Caco-2 (cell line): ENCODE data around the gene CCDC34. TPM values are rescaled to one million over a fixed set of nuclear protein-coding genes. Genes with fewer than 3 reads are reported as not detected.

ENCODE experiments used
- BruUV-seq: library from RNA; stranded (reverse); fragments of 400-500 nt; replicated peaks from 2 replicates; lab custom pipeline; 2021; lab: Mats Ljungman, UMichigan
- CTCF ChIA-PET: fragments of 300-600 bp; sonication (Branson Sonifier 250); formaldehyde crosslinking; loops from one replicate; lab custom pipeline; 2022; ENCODE audit warnings: antibody characterized with exemption; lab: Charles Lee
- POLR2A ChIA-PET: fragments of 300-600 bp; sonication (Branson Sonifier 250); formaldehyde crosslinking; loops from one replicate; lab custom pipeline; 2022; ENCODE audit warnings: antibody characterized with exemption; lab: Charles Lee
- DNase-seq, 2 experiments: peaks; one replicate each; pipeline versions ENCODE4 v3.0.0 to v3.0.0-alpha.2; 2020 to 2022
- H3K27me3 ChIP-seq: replicated peaks from 2 replicates; pipeline ENCODE4 v1.6.0; 2011; ENCODE audit warnings: low read length; ENCODE audit not compliant: control insufficient read depth, insufficient read depth
- H3K36me3 ChIP-seq: 2 replicates; pipeline ENCODE4 v1.5.1; 2011; ENCODE audit warnings: low read length; ENCODE audit not compliant: control insufficient read depth, insufficient read depth
- H3K4me1 ChIP-seq: fragments of 250-450 bp; sonication (Bioruptor Pico); 2 replicates; pipeline ENCODE4 v1.5.1; 2020; ENCODE audit warnings: mild to moderate bottlenecking
- H3K4me3 ChIP-seq: 2 replicates; pipeline ENCODE4 v1.5.1; 2011; ENCODE audit warnings: low read depth, mild to moderate bottlenecking, control low read depth, low read length
- H3K9me3 ChIP-seq: fragments of 250-450 bp; sonication (Bioruptor Pico); 2 replicates; pipeline ENCODE4 v1.5.1; 2020; ENCODE audit warnings: mild to moderate bottlenecking, moderate library complexity
- H3K27ac Mint-ChIP-seq: one replicate; pipeline ENCODE4 v1.8.0; 2022; ENCODE audit warnings: mixed read lengths; ENCODE audit not compliant: unreplicated experiment
- H3K27me3 Mint-ChIP-seq: one replicate; pipeline ENCODE4 v1.8.0; 2022; ENCODE audit warnings: mixed read lengths; ENCODE audit not compliant: insufficient read depth, unreplicated experiment
- H3K36me3 Mint-ChIP-seq: one replicate; pipeline ENCODE4 v1.8.0; 2022; ENCODE audit warnings: mild to moderate bottlenecking, mixed read lengths; ENCODE audit not compliant: insufficient read depth, unreplicated experiment
- H3K4me1 Mint-ChIP-seq: one replicate; pipeline ENCODE4 v1.8.0; 2022; ENCODE audit warnings: low read depth, mixed read lengths; ENCODE audit not compliant: unreplicated experiment
- H3K4me3 Mint-ChIP-seq: one replicate; pipeline ENCODE4 v1.8.0; 2022; ENCODE audit warnings: mild to moderate bottlenecking, moderate library complexity, mixed read lengths; ENCODE audit not compliant: unreplicated experiment
- H3K9me3 Mint-ChIP-seq: one replicate; pipeline ENCODE4 v1.8.0; 2022; ENCODE audit warnings: mixed read lengths; ENCODE audit not compliant: unreplicated experiment
- CTCF ChIP-seq, 2 experiments: fragments of 200-600 bp in 1 of 2; IDR thresholded peaks; 1 replicate in 1 of 2; 2 replicates in 1 of 2; pipeline versions ENCODE4 v1.5.1 to v1.8.0; 2011 to 2022; ENCODE audit warnings: antibody characterized with exemption in 1 of 2, control low read depth in 1 of 2, inconsistent platforms in 1 of 2, low read depth in 1 of 2, low read length in 1 of 2, mild to moderate bottlenecking in 1 of 2, moderate library complexity in 1 of 2; ENCODE audit not compliant: insufficient read depth in 1 of 2, severe bottlenecking in 1 of 2, unreplicated experiment in 1 of 2
- intact Hi-C: fragments of 100-400 bp; cut with micrococcal nuclease; formaldehyde crosslinking; loops from one replicate; pipeline ENCODE4 v1.10.0; 2022; ENCODE audit not compliant: unreplicated experiment
- total RNA-seq: library from RNA; stranded (reverse); gene quantifications from 2 replicates; pipeline ENCODE4 v1.2.3, GENCODE V29; 2022

CCDC34 gene
- total RNA-seq, 1 experiment from 2014 or later = 25.7 TPM

- Mint-ChIP-seq H3K27ac (no peak overlapping the region), H3K9me3 (no peaks in the 10 kb centered on the region), H3K36me3 (peaks cover 23% of the 10 kb centered on the region), H3K27me3 (no peaks in the 10 kb centered on the region), H3K4me1 (peaks cover 32% of the 10 kb centered on the region), H3K4me3 (no peak overlapping the region)
- TF ChIP-seq CTCF (IDR thresholded peaks at IDR 0.05; ENCODE audit: insufficient read depth in 1 of 2, low read depth in 1 of 2, low read length in 1 of 2, severe bottlenecking in 1 of 2, unreplicated experiment in 1 of 2) = no peak
- no peaks in the 10 kb centered on the region; the same call in 1 of the 2 replicates for H3K36me3 ChIP-seq
- intact Hi-C loops = no loop called here
- BruUV-seq = no TSS peak
- H3K4me1 ChIP-seq = no peaks in the 10 kb centered on the region
- no peak overlapping the region for H3K4me3 ChIP-seq
- no peaks in the 10 kb centered on the region for H3K9me3 ChIP-seq
- H3K27me3 ChIP-seq = no peaks in the 10 kb centered on the region
- ChIA-PET POLR2A (no interaction called here), CTCF (no interaction called here)
- DNase-seq = no peak
Measured at GRCh38 chr11:27381238-27381666, 18.2 kb upstream of the CCDC34 start.

GRCh38 chr11:27380771-27381170 lies 17.8 kb upstream of the CCDC34 start:
- H3K27me3 Mint-ChIP-seq = no peaks in the 10 kb centered on the region
- H3K9me3 ChIP-seq = no peaks in the 10 kb centered on the region
- DNase-seq = no peak
- H3K4me3 Mint-ChIP-seq = no peak overlapping the region
- H3K9me3 Mint-ChIP-seq = no peaks in the 10 kb centered on the region
- no peaks in the 10 kb centered on the region; the same call in 1 of the 2 replicates for H3K36me3 ChIP-seq
- no peaks in the 10 kb centered on the region for H3K27me3 ChIP-seq
- BruUV-seq = no TSS peak
- intact Hi-C loops = no loop called here
- CTCF ChIA-PET = no interaction called here
- POLR2A ChIA-PET = no interaction called here
- H3K4me1 ChIP-seq = no peaks in the 10 kb centered on the region
- H3K4me1 Mint-ChIP-seq = peaks cover 36% of the 10 kb centered on the region
- H3K4me3 ChIP-seq = no peak overlapping the region
- no peak overlapping the region for H3K27ac Mint-ChIP-seq
- H3K36me3 Mint-ChIP-seq = peaks cover 23% of the 10 kb centered on the region
- TF ChIP-seq CTCF (IDR thresholded peaks at IDR 0.05; ENCODE audit: insufficient read depth in 1 of 2, low read depth in 1 of 2, low read length in 1 of 2, severe bottlenecking in 1 of 2, unreplicated experiment in 1 of 2) = no peak

GRCh38 chr11:27379449-27379848 lies 16.4 kb upstream of the CCDC34 start:
- Histone ChIP-seq H3K9me3 (no peaks in the 10 kb centered on the region), H3K36me3 (no peaks in the 10 kb centered on the region; the same call in 1 of the 2 replicates), H3K4me3 (no peak overlapping the region), H3K27me3 (no peaks in the 10 kb centered on the region), H3K4me1 (peaks cover 10% of the 10 kb centered on the region)
- TF ChIP-seq CTCF (IDR thresholded peaks at IDR 0.05; ENCODE audit: insufficient read depth in 1 of 2, low read depth in 1 of 2, low read length in 1 of 2, severe bottlenecking in 1 of 2, unreplicated experiment in 1 of 2) = no peak
- H3K36me3 Mint-ChIP-seq = peaks cover 18% of the 10 kb centered on the region
- peaks cover 42% of the 10 kb centered on the region for H3K4me1 Mint-ChIP-seq
- H3K9me3 Mint-ChIP-seq = no peaks in the 10 kb centered on the region
- H3K27ac Mint-ChIP-seq = no peak overlapping the region
- no peak for DNase-seq
- intact Hi-C loops = no loop called here
- no TSS peak for BruUV-seq
- ChIA-PET CTCF (no interaction called here), POLR2A (no interaction called here)
- H3K27me3 Mint-ChIP-seq = no peaks in the 10 kb centered on the region
- no peak overlapping the region for H3K4me3 Mint-ChIP-seq
